GDM1 (cell line): ENCODE measurements around the gene INSIG1.

Experiments used
- DNase-seq: peaks from one replicate; lab custom pipeline; 2025; lab: John Stamatoyannopoulos, UW

INSIG1 gene

GRCh38 chr7:155297517-155298287, at the start of gene INSIG1:
TSS of gene INSIG1 (plus strand) at chr7:155297878. CDS start at chr7:155298286, 408 bp downstream.
- peak; percentile 95 for DNase-seq

- DNase-seq = no peak
Observed at GRCh38 chr7:155248366-155248756, 49.3 kb upstream of the INSIG1 start.

- DNase-seq = no peak
Observed at GRCh38 chr7:155251831-155252230, 45.8 kb upstream of the INSIG1 start.

GRCh38 chr7:155252444-155252887, 45.2 kb upstream of the INSIG1 start:
- no peak for DNase-seq

GRCh38 chr7:155252892-155253501, 44.7 kb upstream of the INSIG1 start:
- DNase-seq = no peak

- no peak for DNase-seq
Observed at GRCh38 chr7:155254018-155254417, 43.7 kb upstream of the INSIG1 start.

GRCh38 chr7:155255071-155255470, 42.6 kb upstream of the INSIG1 start:
- no peak for DNase-seq

- DNase-seq = no peak
Observed at GRCh38 chr7:155255621-155256020, 42.1 kb upstream of the INSIG1 start.

GRCh38 chr7:155256081-155256760, 41.5 kb upstream of the INSIG1 start:
- no peak for DNase-seq

GRCh38 chr7:155256761-155257481, 40.8 kb upstream of the INSIG1 start:
- DNase-seq = no peak

- no peak for DNase-seq
Observed at GRCh38 chr7:155257482-155258225, 40.0 kb upstream of the INSIG1 start.

GRCh38 chr7:155258226-155258560, 39.5 kb upstream of the INSIG1 start:
- DNase-seq = no peak

GRCh38 chr7:155259866-155260497, 37.7 kb upstream of the INSIG1 start:
- no peak for DNase-seq

- DNase-seq = no peak
Observed at GRCh38 chr7:155260498-155260872, 37.2 kb upstream of the INSIG1 start.

- no peak for DNase-seq
Observed at GRCh38 chr7:155261031-155261985, 36.4 kb upstream of the INSIG1 start.

- DNase-seq = no peak
Observed at GRCh38 chr7:155262031-155262430, 35.6 kb upstream of the INSIG1 start.

GRCh38 chr7:155263051-155263450, 34.6 kb upstream of the INSIG1 start:
- no peak for DNase-seq

GRCh38 chr7:155263581-155264143, 34.0 kb upstream of the INSIG1 start:
- peak; percentile 19 for DNase-seq

GRCh38 chr7:155265144-155265543, 32.5 kb upstream of the INSIG1 start:
- DNase-seq = no peak

GRCh38 chr7:155265961-155266360, 31.7 kb upstream of the INSIG1 start:
- no peak for DNase-seq
